SK-N-SH (cell line): Measurements from ENCODE around the gene GAL. TPM values are rescaled to one million over a fixed set of nuclear protein-coding genes. Genes with fewer than 3 reads are reported as not detected.

Experiments
- polyA plus RNA-seq, 3 experiments: library from polyadenylated mRNA; depleted of rRNA; stranded (reverse); fragments of >200 nt; gene quantifications; 2 replicates each; pipeline ENCODE4 v1.2.3, GENCODE V29; 2012

Gene GAL
- polyA plus RNA-seq, 1 of the 3 experiments (the other 2 are of a cell fraction), result 1.8 TPM

Other genes with a start within 250 kb of the GAL start
- 28.1 and 28.9 TPM in 2 replicates for gene PPP6R3, start 223.8 kb upstream of the GAL start, polyA plus RNA-seq (2012; rRNA removed)
- 2.0 and 3.5 TPM in 2 replicates for gene TESMIN, start 67.0 kb downstream of the GAL start, polyA plus RNA-seq (2012; rRNA removed)
- gene CPT1A, start 157.4 kb downstream of the GAL start, polyA plus RNA-seq (2012; rRNA removed), result 22.5 and 31.2 TPM in 2 replicates
- gene MRPL21, start 219.3 kb downstream of the GAL start, polyA plus RNA-seq (2012; rRNA removed), result 98.3 and 125 TPM in 2 replicates
- gene IGHMBP2, start 219.3 kb downstream of the GAL start, polyA plus RNA-seq (2012; rRNA removed), result 7.8 and 9.0 TPM in 2 replicates